ENCODE results near the gene CCDC43. TPM values are rescaled to one million over a fixed set of nuclear protein-coding genes. Genes with fewer than 3 reads are reported as not detected.
"Not testable (repeated sequence)": the region's sequence is repeated elsewhere in the genome, so short reads cannot be mapped to it uniquely, and the experiment has no call there.

CCDC43 gene
- total and polyA plus RNA-seq, 2 donors: 19.3 to 22.8 TPM

DNA sequence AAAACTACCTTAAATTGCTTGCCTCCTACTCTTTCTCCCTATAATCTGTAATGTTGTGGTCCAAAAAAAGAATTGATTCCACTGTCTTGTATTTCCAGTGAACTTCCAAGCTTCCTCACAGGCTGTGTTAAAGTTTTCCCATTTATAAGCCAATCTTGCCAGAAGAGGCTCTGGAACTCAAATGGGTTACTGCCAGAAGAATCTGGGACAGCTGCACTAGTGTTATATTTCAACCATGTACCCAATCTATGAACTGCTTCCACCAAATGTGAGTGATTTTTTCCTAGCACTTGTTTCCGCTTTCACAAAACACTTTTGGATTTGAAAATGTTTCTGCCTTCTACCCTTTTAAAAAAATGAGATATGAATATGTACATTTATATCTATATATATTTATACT is 1.8 kb downstream of the CCDC43 start:
- 94% methylated on average over 1 of the region's 1 CpG for WGBS
- Histone ChIP-seq H3K4me3 (ENCODE audit: low read length in 2 of 2) (no peak overlapping the region), H3K4me1 (ENCODE audit: control insufficient read depth in 2 of 2, insufficient read depth in 2 of 2, low read length in 2 of 2) (peaks cover 9 to 14% of the 10 kb centered on the region in 2 donors), H3K27ac (ENCODE audit: low read depth in 1 of 2, low read length in 1 of 2) (no peak overlapping the region), H3K9me3 (ENCODE audit: control insufficient read depth in 2 of 2, insufficient read depth in 1 of 2, low read length in 1 of 2) (no peaks in the 10 kb centered on the region), H3K27me3 (ENCODE audit: control insufficient read depth in 2 of 2, insufficient read depth in 1 of 2, low read length in 1 of 2) (no peaks in the 10 kb centered on the region), H3K36me3 (ENCODE audit: control insufficient read depth in 2 of 2, insufficient read depth in 2 of 2, low read length in 1 of 2) (peaks cover 11 to 15% of the 10 kb centered on the region in 2 donors)
- no peak for DNase-seq (ENCODE audit: low read depth in 6 of 9, low spot score in 9 of 9)

DNA sequence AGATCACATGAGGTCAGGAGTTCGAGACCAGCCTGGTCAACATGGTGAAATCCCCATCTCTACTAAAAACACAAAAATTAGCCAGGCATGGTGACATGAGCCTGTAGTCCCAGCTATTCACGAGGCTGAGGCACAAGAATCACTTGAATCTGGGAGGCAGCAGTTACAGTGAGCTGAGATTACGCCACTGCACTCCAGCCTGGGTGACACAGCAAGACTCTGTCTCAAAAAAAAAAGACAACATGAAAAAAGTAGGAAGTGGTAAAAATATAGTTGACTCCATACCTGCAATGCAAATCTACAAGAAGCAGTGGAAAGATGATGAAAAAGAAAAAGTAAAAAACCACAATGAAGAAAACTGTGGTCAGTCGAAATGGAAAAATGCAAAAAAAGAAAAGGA is 6.3 kb downstream of the CCDC43 start:
- not testable (repeated sequence) for DNase-seq (ENCODE audit: low read depth in 6 of 9, low spot score in 9 of 9); H3K9me3 ChIP-seq (ENCODE audit: control insufficient read depth in 2 of 2, insufficient read depth in 1 of 2, low read length in 1 of 2); H3K27ac ChIP-seq (ENCODE audit: low read depth in 1 of 2, low read length in 1 of 2); H3K27me3 ChIP-seq (ENCODE audit: control insufficient read depth in 2 of 2, insufficient read depth in 1 of 2, low read length in 1 of 2); H3K4me1 ChIP-seq (ENCODE audit: control insufficient read depth in 2 of 2, insufficient read depth in 2 of 2, low read length in 2 of 2); H3K4me3 ChIP-seq (ENCODE audit: low read length in 2 of 2)
- 73% methylated on average over 4 of the region's 4 CpGs for WGBS
- peaks cover 33% of the 10 kb centered on the region in 2 donors for H3K36me3 ChIP-seq (ENCODE audit: control insufficient read depth in 2 of 2, insufficient read depth in 2 of 2, low read length in 1 of 2)

DNA sequence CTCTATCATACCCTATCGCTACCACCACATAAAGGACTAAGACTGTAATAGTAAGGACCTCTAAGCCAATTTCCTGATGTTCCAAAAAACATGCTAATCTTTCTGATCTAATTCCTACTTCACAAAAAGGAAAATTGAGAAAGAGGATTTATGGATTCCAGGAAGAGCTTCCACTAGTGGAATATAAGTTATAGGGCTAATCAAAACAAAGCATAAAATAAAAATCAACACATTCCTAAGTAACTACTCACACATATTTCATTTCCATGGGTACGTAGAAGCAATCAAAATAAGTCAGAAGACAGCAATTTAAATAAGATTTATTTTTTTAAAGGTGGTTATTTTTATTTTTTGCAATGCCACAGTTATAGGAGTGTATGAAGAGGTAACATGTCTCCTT is 12.4 kb downstream of the CCDC43 start:
- H3K9me3 ChIP-seq (ENCODE audit: control insufficient read depth in 2 of 2, insufficient read depth in 1 of 2, low read length in 1 of 2): no peaks in the 10 kb centered on the region
- no peak overlapping the region for H3K27ac ChIP-seq (ENCODE audit: low read depth in 1 of 2, low read length in 1 of 2)
- H3K4me1 ChIP-seq (ENCODE audit: control insufficient read depth in 2 of 2, insufficient read depth in 2 of 2, low read length in 2 of 2): no peaks in the 10 kb centered on the region
- DNase-seq (ENCODE audit: low read depth in 6 of 9, low spot score in 9 of 9): no peak
- no peaks in the 10 kb centered on the region for H3K27me3 ChIP-seq (ENCODE audit: control insufficient read depth in 2 of 2, insufficient read depth in 1 of 2, low read length in 1 of 2)
- 73% methylated on average over 2 of the region's 2 CpGs for WGBS
- H3K36me3 ChIP-seq (ENCODE audit: control insufficient read depth in 2 of 2, insufficient read depth in 2 of 2, low read length in 1 of 2): peaks cover 17 to 27% of the 10 kb centered on the region in 2 donors
- no peak overlapping the region for H3K4me3 ChIP-seq (ENCODE audit: low read length in 2 of 2)

DNA sequence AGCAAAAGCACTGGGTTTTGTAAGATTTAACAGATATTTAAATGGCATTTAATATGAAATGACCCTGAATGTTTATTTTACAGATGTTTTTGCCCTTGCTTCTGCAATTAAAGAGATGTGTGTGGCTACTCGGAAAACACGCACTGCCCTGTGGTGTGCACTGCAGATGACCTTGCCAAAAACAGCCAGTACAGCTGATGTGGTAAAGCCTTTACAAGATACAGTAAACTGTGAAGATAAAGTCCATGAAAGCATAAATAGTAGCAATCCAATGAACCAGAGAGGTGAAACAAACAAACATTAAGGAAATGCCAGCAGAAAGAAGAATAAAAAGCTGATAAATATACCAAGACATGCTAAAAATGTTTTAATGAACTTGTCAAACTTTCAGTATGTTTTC is 15.7 kb downstream of the CCDC43 start:
- Histone ChIP-seq H3K27ac (ENCODE audit: low read depth in 1 of 2, low read length in 1 of 2) (no peak overlapping the region), H3K36me3 (ENCODE audit: control insufficient read depth in 2 of 2, insufficient read depth in 2 of 2, low read length in 1 of 2) (peaks cover 4 to 12% of the 10 kb centered on the region in 2 donors), H3K4me3 (ENCODE audit: low read length in 2 of 2) (no peak overlapping the region), H3K4me1 (ENCODE audit: control insufficient read depth in 2 of 2, insufficient read depth in 2 of 2, low read length in 2 of 2) (no peaks in the 10 kb centered on the region), H3K9me3 (ENCODE audit: control insufficient read depth in 2 of 2, insufficient read depth in 1 of 2, low read length in 1 of 2) (no peaks in the 10 kb centered on the region), H3K27me3 (ENCODE audit: control insufficient read depth in 2 of 2, insufficient read depth in 1 of 2, low read length in 1 of 2) (no peaks in the 10 kb centered on the region)
- no peak for DNase-seq (ENCODE audit: low read depth in 6 of 9, low spot score in 9 of 9)
- WGBS: 98% methylated on average over 2 of the region's 2 CpGs

DNA sequence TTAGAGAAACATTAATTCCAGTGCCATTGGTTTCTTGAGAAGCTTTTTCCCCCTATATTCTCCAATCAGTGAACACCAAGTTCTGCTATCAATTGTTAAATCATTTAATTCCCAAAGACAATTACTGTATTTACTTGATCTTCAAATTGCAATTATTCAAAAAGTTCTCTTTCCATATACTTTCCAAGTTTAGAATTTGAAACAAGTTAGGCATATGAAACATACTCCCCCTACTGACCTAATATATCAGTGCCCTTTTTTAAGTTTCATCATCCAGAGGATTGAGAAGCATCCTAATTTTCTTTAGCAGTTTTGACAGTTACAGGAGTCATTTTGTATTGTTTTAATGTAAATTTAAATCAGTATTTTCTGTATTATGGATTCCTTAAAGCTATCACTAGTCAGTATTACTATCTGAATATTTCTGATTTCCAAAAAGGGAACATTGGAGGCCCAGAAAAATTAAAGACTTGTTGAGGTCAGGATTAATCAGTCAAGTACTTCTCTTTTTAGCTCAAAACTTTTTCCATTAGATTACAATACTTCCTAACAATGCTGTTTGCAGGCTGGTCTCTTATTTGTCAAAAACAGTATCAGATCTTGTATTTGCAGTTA is 17.0 kb downstream of the CCDC43 start:
- no peaks in the 10 kb centered on the region for H3K9me3 ChIP-seq (ENCODE audit: control insufficient read depth in 2 of 2, insufficient read depth in 1 of 2, low read length in 1 of 2)

DNA sequence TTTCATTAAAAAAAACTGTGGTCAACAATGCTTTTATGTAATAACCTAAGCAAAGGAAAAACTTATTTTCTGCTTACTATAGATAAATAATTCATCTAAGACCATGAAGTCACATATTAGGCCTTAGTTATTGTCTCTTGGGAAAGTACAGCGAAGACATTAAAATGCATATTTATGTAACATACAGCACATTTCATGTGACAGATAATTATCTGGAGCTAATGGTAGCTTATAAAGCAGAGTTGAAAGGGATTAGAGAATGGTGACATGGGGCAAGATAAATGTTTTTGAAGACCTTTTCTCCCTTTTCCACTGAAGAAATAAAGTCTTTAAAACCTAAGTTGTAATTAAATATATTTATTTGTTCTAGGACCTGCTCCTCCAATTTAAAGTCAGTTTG is 23.6 kb downstream of the CCDC43 start:
- Histone ChIP-seq H3K36me3 (ENCODE audit: control insufficient read depth in 2 of 2, insufficient read depth in 2 of 2, low read length in 1 of 2) (no peaks in the 10 kb centered on the region), H3K27me3 (ENCODE audit: control insufficient read depth in 2 of 2, insufficient read depth in 1 of 2, low read length in 1 of 2) (peaks cover 0 to 2% of the 10 kb centered on the region in 2 donors), H3K27ac (ENCODE audit: low read depth in 1 of 2, low read length in 1 of 2) (no peak overlapping the region), H3K4me1 (ENCODE audit: control insufficient read depth in 2 of 2, insufficient read depth in 2 of 2, low read length in 2 of 2) (no peaks in the 10 kb centered on the region), H3K9me3 (ENCODE audit: control insufficient read depth in 2 of 2, insufficient read depth in 1 of 2, low read length in 1 of 2) (no peaks in the 10 kb centered on the region), H3K4me3 (ENCODE audit: low read length in 2 of 2) (no peak overlapping the region)
- no peak for DNase-seq (ENCODE audit: low read depth in 6 of 9, low spot score in 9 of 9)
- 97% methylated on average over 1 of the region's 1 CpG for WGBS

More for the DNA sequence above, 17.0 kb downstream of the CCDC43 start:
- H3K27me3 ChIP-seq (ENCODE audit: control insufficient read depth in 2 of 2, insufficient read depth in 1 of 2, low read length in 1 of 2): no peaks in the 10 kb centered on the region
- DNase-seq (ENCODE audit: low read depth in 6 of 9, low spot score in 9 of 9): peak in 1 of 9 donors; percentile 7
- no peak overlapping the region for H3K27ac ChIP-seq (ENCODE audit: low read depth in 1 of 2, low read length in 1 of 2)
- H3K36me3 ChIP-seq (ENCODE audit: control insufficient read depth in 2 of 2, insufficient read depth in 2 of 2, low read length in 1 of 2): peaks cover 0 to under 1% of the 10 kb centered on the region in 2 donors
- H3K4me1 ChIP-seq (ENCODE audit: control insufficient read depth in 2 of 2, insufficient read depth in 2 of 2, low read length in 2 of 2): no peaks in the 10 kb centered on the region
- no peak overlapping the region for H3K4me3 ChIP-seq (ENCODE audit: low read length in 2 of 2)

DNA sequence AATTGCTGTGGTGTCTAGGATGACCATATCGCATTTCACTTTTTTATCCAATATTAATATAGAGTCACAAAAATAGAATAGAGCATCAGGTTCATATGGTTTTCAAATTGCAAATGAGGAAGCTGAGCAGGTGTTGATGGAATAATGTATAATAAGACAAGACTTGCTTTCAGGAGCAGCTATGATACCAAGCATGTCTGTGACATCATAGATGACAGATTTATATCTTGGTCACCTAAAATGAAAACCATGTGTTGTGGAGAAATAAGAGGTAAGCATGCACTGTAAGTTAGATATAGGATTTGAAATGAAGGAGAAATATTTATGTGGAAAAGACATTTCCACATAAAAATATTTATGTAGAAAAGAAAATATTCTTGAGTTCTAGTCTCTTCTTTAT is 24.7 kb downstream of the CCDC43 start:
- Histone ChIP-seq H3K9me3 (ENCODE audit: control insufficient read depth in 2 of 2, insufficient read depth in 1 of 2, low read length in 1 of 2) (no peaks in the 10 kb centered on the region), H3K27ac (ENCODE audit: low read depth in 1 of 2, low read length in 1 of 2) (no peak overlapping the region), H3K4me3 (ENCODE audit: low read length in 2 of 2) (no peak overlapping the region), H3K27me3 (ENCODE audit: control insufficient read depth in 2 of 2, insufficient read depth in 1 of 2, low read length in 1 of 2) (peaks cover 2 to 3% of the 10 kb centered on the region in 2 donors), H3K36me3 (ENCODE audit: control insufficient read depth in 2 of 2, insufficient read depth in 2 of 2, low read length in 1 of 2) (no peaks in the 10 kb centered on the region), H3K4me1 (ENCODE audit: control insufficient read depth in 2 of 2, insufficient read depth in 2 of 2, low read length in 2 of 2) (no peaks in the 10 kb centered on the region)
- 92% methylated on average over 1 of the region's 1 CpG for WGBS
- DNase-seq (ENCODE audit: low read depth in 6 of 9, low spot score in 9 of 9): no peak

DNA sequence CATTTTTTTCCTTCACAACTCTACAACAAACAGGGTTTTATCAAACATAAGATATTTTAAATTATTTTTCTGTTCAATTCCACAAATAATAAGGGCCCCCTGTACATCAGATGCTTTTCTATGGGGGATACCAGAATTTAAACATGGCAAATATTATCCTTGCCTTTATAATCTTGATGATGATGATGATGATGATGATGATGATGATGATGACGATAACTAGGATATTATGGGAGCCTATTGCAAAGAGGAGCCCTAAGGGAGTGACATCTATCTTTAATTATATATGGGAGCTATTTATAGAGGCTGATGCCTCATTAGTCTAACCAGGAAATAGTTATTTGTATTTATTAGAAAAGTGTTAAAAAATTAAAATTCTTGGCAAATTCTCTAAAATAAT is 26.5 kb downstream of the CCDC43 start:
- Histone ChIP-seq H3K4me3 (ENCODE audit: low read length in 2 of 2) (no peak overlapping the region), H3K9me3 (ENCODE audit: control insufficient read depth in 2 of 2, insufficient read depth in 1 of 2, low read length in 1 of 2) (no peaks in the 10 kb centered on the region), H3K27me3 (ENCODE audit: control insufficient read depth in 2 of 2, insufficient read depth in 1 of 2, low read length in 1 of 2) (peaks cover 2 to 12% of the 10 kb centered on the region in 2 donors), H3K4me1 (ENCODE audit: control insufficient read depth in 2 of 2, insufficient read depth in 2 of 2, low read length in 2 of 2) (no peaks in the 10 kb centered on the region), H3K27ac (ENCODE audit: low read depth in 1 of 2, low read length in 1 of 2) (no peak overlapping the region), H3K36me3 (ENCODE audit: control insufficient read depth in 2 of 2, insufficient read depth in 2 of 2, low read length in 1 of 2) (no peaks in the 10 kb centered on the region)
- WGBS: 90% methylated on average over 1 of the region's 1 CpG
- DNase-seq (ENCODE audit: low read depth in 6 of 9, low spot score in 9 of 9): no peak

DNA sequence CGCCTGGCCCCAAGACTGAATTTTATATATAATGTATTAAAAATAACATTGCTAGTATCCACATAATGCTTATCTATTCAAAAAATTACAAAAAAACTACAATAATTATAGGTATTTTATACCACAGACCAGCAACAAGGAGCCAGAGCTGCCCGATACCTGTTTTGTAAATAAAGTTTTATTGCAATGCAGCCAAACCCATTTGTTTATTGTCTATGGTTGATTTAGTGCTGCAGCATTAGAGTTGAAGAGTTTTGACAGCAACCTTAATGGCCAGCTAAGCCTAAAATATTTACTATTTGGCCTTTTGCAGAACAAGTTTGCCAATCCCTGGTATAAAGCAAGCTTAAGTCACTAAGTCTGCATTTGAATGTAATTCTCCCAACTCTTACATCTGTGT is 27.7 kb downstream of the CCDC43 start:
- Histone ChIP-seq H3K27me3 (ENCODE audit: control insufficient read depth in 2 of 2, insufficient read depth in 1 of 2, low read length in 1 of 2) (peaks cover 2 to 25% of the 10 kb centered on the region in 2 donors), H3K27ac (ENCODE audit: low read depth in 1 of 2, low read length in 1 of 2) (no peak overlapping the region), H3K9me3 (ENCODE audit: control insufficient read depth in 2 of 2, insufficient read depth in 1 of 2, low read length in 1 of 2) (no peaks in the 10 kb centered on the region), H3K4me1 (ENCODE audit: control insufficient read depth in 2 of 2, insufficient read depth in 2 of 2, low read length in 2 of 2) (no peaks in the 10 kb centered on the region), H3K4me3 (ENCODE audit: low read length in 2 of 2) (no peak overlapping the region), H3K36me3 (ENCODE audit: control insufficient read depth in 2 of 2, insufficient read depth in 2 of 2, low read length in 1 of 2) (no peaks in the 10 kb centered on the region)
- WGBS: 99% methylated on average over 2 of the region's 2 CpGs
- no peak for DNase-seq (ENCODE audit: low read depth in 6 of 9, low spot score in 9 of 9)

Measured in thymus (tissue), 11 donors.